Esophagus (tissue), 2 donors: ENCODE data around the gene TMEM123. TPM values are rescaled to one million over a fixed set of nuclear protein-coding genes. Genes with fewer than 3 reads are reported as not detected.
A peak's percentile ranks its signal among the peaks of the same experiment; 100 is the strongest.

Experiments used
- H3K27ac ChIP-seq, 2 donors: one replicate each; pipeline ENCODE4 v1.5.1; 2013; ENCODE audit warnings: low read depth in 2 of 2, mild to moderate bottlenecking in 2 of 2, inconsistent platforms in 1 of 2, low read length in 1 of 2, moderate library complexity in 1 of 2
- H3K27me3 ChIP-seq, 2 donors: one replicate each; pipeline ENCODE4 v1.6.1; 2013; ENCODE audit warnings: low read length in 2 of 2, control low read depth in 1 of 2, mild to moderate bottlenecking in 1 of 2; ENCODE audit not compliant: insufficient read depth in 2 of 2, control insufficient read depth in 1 of 2
- H3K36me3 ChIP-seq, 2 donors: one replicate each; pipeline ENCODE4 v1.6.1; 2013; ENCODE audit warnings: low read length in 1 of 2; ENCODE audit not compliant: control insufficient read depth in 2 of 2, insufficient read depth in 2 of 2
- H3K4me1 ChIP-seq, 2 donors: one replicate each; pipeline ENCODE4 v1.6.1; 2013; ENCODE audit warnings: low read length in 1 of 2; ENCODE audit not compliant: control insufficient read depth in 2 of 2, insufficient read depth in 2 of 2
- H3K4me3 ChIP-seq, 2 donors: one replicate each; pipeline ENCODE4 v1.5.1; 2013; ENCODE audit warnings: low read length in 2 of 2, mild to moderate bottlenecking in 2 of 2, low read depth in 1 of 2, moderate library complexity in 1 of 2
- H3K9me3 ChIP-seq, 2 donors: one replicate each; pipeline ENCODE4 v1.6.1; 2013; ENCODE audit warnings: mild to moderate bottlenecking in 2 of 2, low read depth in 1 of 2, low read length in 1 of 2, moderate library complexity in 1 of 2; ENCODE audit not compliant: control insufficient read depth in 2 of 2, insufficient read depth in 1 of 2
- WGBS, 2 donors: extraction: QIAGEN DNeasy Blood & Tissue Kit; methylation state at CpG; one replicate each; pipeline ENCODE4 v1.1.7; 2013; 5-methylcytosine and 5-hydroxymethylcytosine counted together
- polyA plus RNA-seq, 2 donors: library from polyadenylated mRNA; stranded (reverse); fragments of 200-250 nt; gene quantifications; one replicate each; pipeline ENCODE4 v1.2.3, GENCODE V29; 2013
- donor health status: healthy with polysubstance abuse.
- donor health status: Bipolar disorder and iron deficiency.

TMEM123 gene
- polyA plus RNA-seq, 2 donors = 24.5 to 46.2 TPM

- no peak overlapping the region for H3K4me3 ChIP-seq
- no peaks in the 10 kb centered on the region for H3K9me3 ChIP-seq
- H3K36me3 ChIP-seq = peaks cover 11 to 16% of the 10 kb centered on the region in 2 donors
- H3K27me3 ChIP-seq = no peaks in the 10 kb centered on the region
- no peaks in the 10 kb centered on the region for H3K4me1 ChIP-seq
- H3K27ac ChIP-seq = no peak overlapping the region
- 68 to 73% methylated on average over 1 of the region's 1 CpG for WGBS, 2 donors
Measured at GRCh38 chr11:102364991-102365390, 87.6 kb downstream of the TMEM123 start.

- Histone ChIP-seq H3K27me3 (no peaks in the 10 kb centered on the region), H3K4me1 (no peaks in the 10 kb centered on the region), H3K36me3 (peaks cover 6 to 14% of the 10 kb centered on the region in 2 donors), H3K4me3 (no peak overlapping the region), H3K9me3 (no peaks in the 10 kb centered on the region), H3K27ac (no peak overlapping the region)
- WGBS, 2 donors = 87 to 93% methylated on average over 5 of the region's 5 CpGs
Measured at GRCh38 chr11:102361086-102362031, 91.2 kb downstream of the TMEM123 start.

- 68 to 87% methylated on average over 3 of the region's 3 CpGs for WGBS, 2 donors
- no peaks in the 10 kb centered on the region for H3K4me1 ChIP-seq
- H3K4me3 ChIP-seq = no peak overlapping the region
- no peaks in the 10 kb centered on the region for H3K27me3 ChIP-seq
- H3K36me3 ChIP-seq = peaks cover 4 to 13% of the 10 kb centered on the region in 2 donors
- H3K9me3 ChIP-seq = no peaks in the 10 kb centered on the region
- H3K27ac ChIP-seq = no peak overlapping the region
Measured at GRCh38 chr11:102360681-102361080, 91.9 kb downstream of the TMEM123 start.

GRCh38 chr11:102359372-102359771 is 93.2 kb downstream of the TMEM123 start:
- Histone ChIP-seq H3K9me3 (no peaks in the 10 kb centered on the region), H3K27ac (no peak overlapping the region), H3K4me1 (no peaks in the 10 kb centered on the region), H3K4me3 (no peak overlapping the region), H3K36me3 (peaks cover 0 to 9% of the 10 kb centered on the region in 2 donors), H3K27me3 (no peaks in the 10 kb centered on the region)
- WGBS, 2 donors = 81 to 96% methylated on average over 3 of the region's 3 CpGs

- Histone ChIP-seq H3K27ac (no peak overlapping the region), H3K4me3 (no peak overlapping the region), H3K9me3 (no peaks in the 10 kb centered on the region), H3K4me1 (no peaks in the 10 kb centered on the region), H3K36me3 (peaks cover 0 to 9% of the 10 kb centered on the region in 2 donors), H3K27me3 (no peaks in the 10 kb centered on the region)
Measured at GRCh38 chr11:102357116-102357515, 95.4 kb downstream of the TMEM123 start.

- no peaks in the 10 kb centered on the region for H3K27me3 ChIP-seq
- H3K4me1 ChIP-seq = no peaks in the 10 kb centered on the region
- WGBS, 2 donors = 0% methylated on average over 33 of the region's 33 CpGs
- H3K27ac ChIP-seq = peak overlapping the region; percentile 97 to 99
- H3K4me3 ChIP-seq = peak overlapping the region; percentile 70 to 71
- no peaks in the 10 kb centered on the region for H3K36me3 ChIP-seq
- H3K9me3 ChIP-seq = no peaks in the 10 kb centered on the region
Measured at GRCh38 chr11:102347462-102348370, 104.8 kb downstream of the TMEM123 start.

GRCh38 chr11:102346748-102347461 is 105.7 kb downstream of the TMEM123 start, which contains the start of gene BIRC2:
Gene BIRC2, plus strand, starts transcription at chr11:102347214. Its CDS starts 2,641 bp downstream, at chr11:102349855.
- H3K4me1 ChIP-seq = no peaks in the 10 kb centered on the region
- H3K4me3 ChIP-seq = peak within 1 kb of the TSS; percentile 70 to 71
- H3K27ac ChIP-seq = peak within 1 kb of the TSS; percentile 97 to 99
- H3K27me3 ChIP-seq = no peaks in the 10 kb centered on the region
- WGBS, 2 donors = 0% methylated on average over 67 to 77 of the region's 77 CpGs
- H3K36me3 ChIP-seq = no peaks in the 10 kb centered on the region
- H3K9me3 ChIP-seq = no peaks in the 10 kb centered on the region

GRCh38 chr11:102346456-102346747 is 106.2 kb downstream of the TMEM123 start:
- 0% methylated on average over 5 of the region's 5 CpGs for WGBS, 2 donors
- Histone ChIP-seq H3K36me3 (no peaks in the 10 kb centered on the region), H3K27me3 (no peaks in the 10 kb centered on the region), H3K9me3 (no peaks in the 10 kb centered on the region), H3K4me3 (peak overlapping the region; percentile 70 to 71), H3K27ac (peak overlapping the region; percentile 97 to 99), H3K4me1 (no peaks in the 10 kb centered on the region)
